ENCODE data around the gene CHCHD4. TPM values are rescaled to one million over a fixed set of nuclear protein-coding genes. Genes with fewer than 3 reads are reported as not detected.

Gene CHCHD4
- total RNA-seq, 1 experiment from 2014 or later, result 27.5 TPM

DNA sequence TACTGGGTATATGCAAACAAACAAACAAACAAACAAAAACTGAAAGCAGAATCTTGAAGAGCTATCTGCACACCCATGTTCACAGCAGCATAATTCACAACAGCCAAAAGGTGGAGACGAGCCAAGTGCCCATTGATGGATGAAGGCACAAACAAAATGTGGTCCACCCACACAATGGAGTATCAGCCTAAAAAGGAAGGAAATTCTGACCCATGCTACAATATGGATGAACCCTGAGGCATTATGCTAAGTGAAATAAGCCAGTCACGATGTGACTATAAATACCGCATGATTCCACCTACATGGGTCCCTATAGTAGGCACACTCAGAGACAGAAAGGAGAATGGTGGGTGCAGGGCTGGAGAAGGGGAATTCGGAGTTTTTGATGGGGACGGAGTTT, 29.6 kb upstream of the CHCHD4 start (continued):
- no peak for TF ChIP-seq ARID4B (CRISPR knock-in tag; IDR thresholded peaks at IDR 0.05; ENCODE audit: borderline replicate concordance)
- TF ChIP-seq SOX15 (CRISPR knock-in tag; IDR thresholded peaks at IDR 0.05), result no peak
- no peak for TF ChIP-seq NR2C2 (CRISPR knock-in tag; IDR thresholded peaks at IDR 0.05)
- no peak for TF ChIP-seq AFF4 (CRISPR knock-in tag; IDR thresholded peaks at IDR 0.05; ENCODE audit: borderline replicate concordance)
- no peak for TF ChIP-seq HMGA2 (CRISPR knock-in tag; IDR thresholded peaks at IDR 0.05)
- no peak for TF ChIP-seq NR1H2 (CRISPR knock-in tag; IDR thresholded peaks at IDR 0.05)
- TF ChIP-seq IRF2 (CRISPR knock-in tag; IDR thresholded peaks at IDR 0.05; ENCODE audit: borderline replicate concordance, low read depth), result no peak
- TF ChIP-seq ETV6 (CRISPR knock-in tag; IDR thresholded peaks at IDR 0.05), result no peak
- TF ChIP-seq, protein P1, sequence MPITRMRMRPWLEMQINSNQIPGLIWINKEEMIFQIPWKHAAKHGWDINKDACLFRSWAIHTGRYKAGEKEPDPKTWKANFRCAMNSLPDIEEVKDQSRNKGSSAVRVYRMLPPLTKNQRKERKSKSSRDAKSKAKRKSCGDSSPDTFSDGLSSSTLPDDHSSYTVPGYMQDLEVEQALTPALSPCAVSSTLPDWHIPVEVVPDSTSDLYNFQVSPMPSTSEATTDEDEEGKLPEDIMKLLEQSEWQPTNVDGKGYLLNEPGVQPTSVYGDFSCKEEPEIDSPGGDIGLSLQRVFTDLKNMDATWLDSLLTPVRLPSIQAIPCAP (CRISPR knock-in tag; IDR thresholded peaks at IDR 0.05), result no peak
- no peak for TF ChIP-seq ZNF219 (CRISPR knock-in tag; IDR thresholded peaks at IDR 0.05; ENCODE audit: borderline replicate concordance)
- no peak for TF ChIP-seq ERG (CRISPR knock-in tag; IDR thresholded peaks at IDR 0.05)

- Mint-ChIP-seq H3K9me3 (no peaks in the 10 kb centered on the region), H3K4me3 (no peak overlapping the region), H3K4me1 (peaks cover 2% of the 10 kb centered on the region; the same call in 1 of the 2 replicates), H3K27me3 (ENCODE audit: low read depth) (no peaks in the 10 kb centered on the region), H3K36me3 (peaks cover 34% of the 10 kb centered on the region), H3K27ac (no peak overlapping the region)
- TF ChIP-seq, protein P2, sequence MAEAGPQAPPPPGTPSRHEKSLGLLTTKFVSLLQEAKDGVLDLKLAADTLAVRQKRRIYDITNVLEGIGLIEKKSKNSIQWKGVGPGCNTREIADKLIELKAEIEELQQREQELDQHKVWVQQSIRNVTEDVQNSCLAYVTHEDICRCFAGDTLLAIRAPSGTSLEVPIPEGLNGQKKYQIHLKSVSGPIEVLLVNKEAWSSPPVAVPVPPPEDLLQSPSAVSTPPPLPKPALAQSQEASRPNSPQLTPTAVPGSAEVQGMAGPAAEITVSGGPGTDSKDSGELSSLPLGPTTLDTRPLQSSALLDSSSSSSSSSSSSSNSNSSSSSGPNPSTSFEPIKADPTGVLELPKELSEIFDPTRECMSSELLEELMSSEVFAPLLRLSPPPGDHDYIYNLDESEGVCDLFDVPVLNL (CRISPR knock-in tag; IDR thresholded peaks at IDR 0.05; ENCODE audit: borderline replicate concordance, low read depth), result no peak
- TF ChIP-seq JUN (CRISPR knock-in tag; IDR thresholded peaks at IDR 0.05), result no peak
- DNase-seq (ENCODE audit: low spot score) (no peak), ATAC-seq (no peak)
- ChIA-PET CTCF (interaction anchor here (1.6 to 2.3 kb wide), 2 partner anchors 62 to 257 kb away, joined by 5 to 10 read pairs; no protein-coding TSS in a partner anchor), POLR2A (no interaction called here)
Observed at GRCh38 chr3:14153663-14154062, 29.0 kb upstream of the CHCHD4 start.
